GM21515 (cell line): ENCODE results near the gene KCTD3.

Experiments
- ATAC-seq: cut with Tn5 transposase; IDR thresholded peaks from one replicate; pipeline ENCODE4 v1.9.1; 2021; ENCODE audit not compliant: unreplicated experiment

The KCTD3 gene

DNA sequence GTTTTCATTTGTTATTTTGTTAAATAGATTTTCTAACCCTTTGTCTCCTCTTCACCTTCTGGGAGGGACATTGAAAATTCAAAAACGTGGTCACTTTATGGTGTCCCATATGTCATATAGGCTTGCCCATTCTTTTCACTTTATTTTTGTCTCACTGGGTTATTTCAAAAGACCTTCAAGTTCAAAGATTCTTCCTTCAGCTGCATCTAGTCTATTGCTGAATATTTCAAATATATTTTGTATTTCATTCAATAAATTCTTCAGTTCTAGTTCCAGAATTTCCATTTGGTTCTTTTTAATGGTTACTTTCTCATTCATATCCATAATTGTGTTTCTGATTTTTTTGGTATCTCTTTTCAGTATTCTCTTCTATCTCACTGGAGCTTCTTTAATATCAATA lies 11.6 kb upstream of the KCTD3 start:
- no peak for ATAC-seq

DNA sequence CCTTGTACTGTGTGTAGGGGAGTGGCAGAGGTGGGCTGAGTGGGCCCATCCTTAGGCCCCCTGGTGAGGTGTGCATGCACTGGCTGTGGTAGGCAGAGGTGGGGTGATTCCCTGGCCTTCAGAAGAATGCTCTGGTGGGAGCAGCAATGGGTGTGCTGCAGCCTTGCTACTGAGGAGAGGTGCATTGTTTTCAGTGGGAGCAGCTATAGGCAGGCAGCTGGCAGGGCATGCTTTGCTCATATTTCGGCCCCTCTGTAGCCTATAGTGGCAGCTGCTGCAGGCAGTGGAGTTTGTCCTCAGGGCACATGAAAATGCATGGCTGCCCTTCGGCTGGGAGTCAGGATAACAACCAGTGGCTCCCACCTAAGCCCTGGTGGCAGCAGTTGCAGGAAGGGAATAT lies 10.1 kb upstream of the KCTD3 start:
- no peak for ATAC-seq

GRCh38 chr1:215557504-215557903 lies 9.6 kb upstream of the KCTD3 start:
- ATAC-seq, result no peak

DNA sequence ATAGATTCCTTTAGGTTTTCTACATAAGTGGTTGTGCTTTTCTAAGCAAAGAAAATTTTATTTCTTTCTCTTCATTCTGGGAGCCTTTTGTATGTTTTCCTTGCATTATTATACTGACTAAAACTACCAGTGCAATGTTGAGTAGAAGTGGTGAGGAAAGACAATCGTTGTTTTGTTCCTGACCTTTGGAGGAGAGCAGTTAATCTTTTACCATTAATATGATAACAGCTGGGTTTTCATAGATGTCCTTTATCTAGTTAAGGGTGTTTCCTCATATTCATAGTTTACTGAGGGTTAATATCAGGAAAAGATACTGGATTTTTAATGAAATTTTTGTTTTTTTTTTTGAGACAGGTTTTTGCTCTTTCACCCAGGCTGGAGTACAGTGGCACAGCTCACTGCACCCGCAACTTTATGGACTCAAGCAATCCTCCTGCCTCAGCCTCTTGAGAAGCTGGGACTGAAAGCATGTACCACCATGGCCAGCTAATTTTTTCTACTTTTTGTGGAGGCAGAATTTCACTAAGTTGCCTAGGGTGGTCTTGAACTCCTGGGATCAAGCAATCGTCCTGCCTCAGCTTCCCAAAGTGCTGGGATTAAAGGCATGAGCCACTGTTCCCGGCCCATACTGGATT lies 9.0 kb upstream of the KCTD3 start:
- no peak for ATAC-seq

- ATAC-seq, result peak; percentile 70
These were observed 591 bp downstream of the KCTD3 start for GRCh38 chr1:215567491-215568298.

- no peak for ATAC-seq
These were observed 1.2 kb downstream of the KCTD3 start for GRCh38 chr1:215568299-215568692.

- ATAC-seq, result no peak
These were observed 3.1 kb downstream of the KCTD3 start for GRCh38 chr1:215569986-215570824.

- no peak for ATAC-seq
These were observed 14.8 kb downstream of the KCTD3 start for GRCh38 chr1:215581896-215582295.

DNA sequence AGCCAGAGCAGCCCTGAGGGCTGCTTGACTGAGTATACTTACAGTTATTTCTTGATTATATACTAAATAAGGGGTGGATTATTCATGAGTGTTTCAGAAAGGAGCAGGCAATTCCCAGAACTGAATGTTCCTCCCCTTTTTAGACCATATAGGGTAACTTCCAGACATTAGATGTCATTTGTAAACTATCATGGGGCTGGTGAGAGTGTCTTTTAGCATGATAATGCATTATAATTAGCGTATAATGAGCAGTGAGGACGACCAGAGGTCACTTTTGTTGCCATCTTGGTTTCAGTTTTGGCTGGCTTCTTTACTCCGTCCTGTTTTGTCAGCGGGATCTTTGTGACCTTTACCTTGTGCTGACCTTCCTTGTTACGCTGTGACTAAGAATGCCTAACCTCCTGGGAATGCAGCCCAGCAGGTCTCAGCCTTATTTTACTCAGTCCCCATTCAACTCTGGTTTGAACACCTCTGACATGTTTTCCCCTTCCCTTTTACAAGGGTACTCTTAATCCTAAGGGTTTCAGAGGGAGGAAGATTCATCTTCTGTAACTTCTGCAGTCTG lies 16.2 kb downstream of the KCTD3 start:
- peak; percentile 45 for ATAC-seq

GRCh38 chr1:215584389-215584788 lies 17.3 kb downstream of the KCTD3 start:
- ATAC-seq, result peak; percentile 43

GRCh38 chr1:215589650-215590435 lies 22.7 kb downstream of the KCTD3 start:
- no peak for ATAC-seq

DNA sequence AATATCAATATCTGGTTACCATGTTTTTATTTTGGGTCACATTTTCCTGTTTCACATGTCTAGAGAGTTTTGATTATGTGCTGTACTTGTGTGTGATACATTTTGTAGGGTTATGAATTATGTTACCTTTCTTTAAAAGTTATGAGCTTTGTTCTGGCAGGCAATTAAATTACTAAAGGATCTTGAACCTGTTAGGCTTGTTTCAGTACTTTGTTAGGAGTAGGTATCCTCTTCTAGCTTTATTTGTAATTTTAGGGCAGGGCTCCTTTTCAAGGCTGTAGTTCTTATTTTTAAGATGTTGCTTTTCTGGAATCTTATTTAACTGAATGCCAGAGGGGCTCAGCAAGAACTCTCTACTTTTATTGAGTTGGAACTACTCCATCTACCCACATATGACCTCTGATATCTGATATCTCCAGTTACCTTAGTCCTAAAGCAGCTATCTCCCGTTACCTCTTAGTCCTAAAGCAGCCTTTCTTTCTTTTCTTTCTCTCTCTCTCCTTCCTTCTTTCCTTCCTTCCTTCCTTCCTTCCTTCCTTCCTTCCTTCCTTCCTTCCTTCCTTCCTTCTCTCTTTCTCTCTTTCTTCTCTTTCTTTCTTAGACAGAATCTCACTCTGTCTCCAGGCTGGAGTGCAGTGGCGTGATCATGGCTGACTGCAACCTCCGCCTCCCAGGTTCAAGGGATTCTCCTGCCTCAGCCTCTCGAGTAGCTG lies 23.8 kb downstream of the KCTD3 start:
- no peak for ATAC-seq

DNA sequence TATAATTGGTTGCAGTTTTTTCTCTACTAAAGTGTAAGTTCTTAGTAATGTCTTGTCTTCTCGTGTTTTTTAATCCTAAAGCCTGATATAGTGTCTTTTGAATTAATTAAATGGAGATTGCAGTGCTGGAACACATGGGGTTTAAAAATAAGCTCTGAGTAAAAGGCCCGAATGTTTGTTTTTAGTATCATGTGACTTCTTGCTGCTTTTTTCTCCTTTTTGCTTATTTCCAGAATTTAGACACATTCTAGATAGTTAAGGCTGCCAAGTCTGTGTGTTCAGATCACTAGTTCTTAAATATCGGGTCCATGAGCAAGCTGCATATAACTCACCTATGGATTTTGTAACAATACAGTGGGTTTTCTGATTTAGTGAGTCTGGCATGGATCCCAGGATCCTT lies 27.5 kb downstream of the KCTD3 start:
- no peak for ATAC-seq

DNA sequence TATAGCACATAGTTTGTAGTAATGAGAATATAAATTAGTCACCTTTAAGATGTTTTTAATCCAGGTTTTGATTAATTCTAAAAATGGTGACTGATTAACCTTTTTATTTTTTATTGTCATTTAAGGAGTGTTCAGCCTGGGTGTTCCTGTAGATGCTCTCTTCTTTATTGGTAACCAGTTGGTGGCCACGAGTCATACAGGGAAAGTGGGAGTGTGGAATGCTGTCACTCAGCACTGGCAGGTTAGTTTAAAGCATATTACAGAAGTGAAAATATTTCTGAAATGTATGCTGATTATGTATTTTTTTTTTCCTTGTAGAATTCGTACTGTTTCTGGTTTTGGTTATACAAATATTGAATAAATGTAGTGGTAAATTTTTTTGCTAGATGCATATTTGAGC lies 28.1 kb downstream of the KCTD3 start:
- ATAC-seq, result no peak

DNA sequence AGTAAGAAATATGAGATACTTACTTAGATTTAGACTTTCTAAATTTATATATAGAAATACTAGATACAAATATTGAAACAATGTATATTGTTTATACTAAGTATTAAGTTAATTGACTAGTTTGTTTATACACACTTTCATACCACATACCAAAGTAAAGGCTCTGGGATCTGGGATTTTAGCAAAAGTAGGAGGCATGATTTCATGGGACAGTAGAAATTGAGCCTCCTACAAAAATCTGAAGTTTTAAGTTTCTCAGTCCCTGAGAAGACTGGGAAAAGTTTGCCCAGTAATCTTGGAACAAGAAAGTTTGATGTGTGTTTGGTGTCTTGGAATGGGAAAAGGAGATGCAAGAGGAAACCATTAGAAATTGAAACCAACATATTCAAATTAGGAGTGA lies 30.9 kb downstream of the KCTD3 start:
- ATAC-seq, result no peak

DNA sequence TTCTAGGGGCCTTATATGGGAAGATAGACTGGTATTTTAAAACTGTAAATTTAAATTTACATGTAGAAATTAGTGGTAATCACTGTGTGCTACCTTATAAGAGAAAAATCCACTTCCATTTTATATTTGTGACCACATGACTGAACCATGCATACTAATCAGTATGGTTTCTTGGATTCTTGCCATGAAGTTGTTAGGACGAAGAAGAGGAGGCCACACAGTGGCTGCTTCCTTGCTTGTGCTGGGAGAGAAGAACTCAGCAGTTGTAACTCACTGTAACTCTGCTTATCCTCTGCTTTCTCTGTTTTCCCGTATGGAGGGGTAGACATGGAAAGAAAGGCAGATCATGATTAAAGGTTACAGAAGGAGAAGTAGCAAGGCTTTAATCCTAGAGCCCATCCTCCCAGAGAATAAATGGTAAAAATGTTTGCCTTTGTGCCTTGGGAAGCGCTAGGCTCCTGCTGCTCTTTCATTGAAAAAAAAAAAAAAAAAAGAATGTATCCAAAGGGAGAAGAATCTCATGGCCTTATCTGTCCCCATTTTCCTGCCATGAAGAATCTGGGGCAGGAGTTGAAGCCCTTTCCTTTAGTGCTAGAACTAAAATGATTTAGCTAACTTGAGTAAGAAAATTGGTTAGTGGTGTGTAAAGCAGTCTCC lies 32.4 kb downstream of the KCTD3 start:
- no peak for ATAC-seq

DNA sequence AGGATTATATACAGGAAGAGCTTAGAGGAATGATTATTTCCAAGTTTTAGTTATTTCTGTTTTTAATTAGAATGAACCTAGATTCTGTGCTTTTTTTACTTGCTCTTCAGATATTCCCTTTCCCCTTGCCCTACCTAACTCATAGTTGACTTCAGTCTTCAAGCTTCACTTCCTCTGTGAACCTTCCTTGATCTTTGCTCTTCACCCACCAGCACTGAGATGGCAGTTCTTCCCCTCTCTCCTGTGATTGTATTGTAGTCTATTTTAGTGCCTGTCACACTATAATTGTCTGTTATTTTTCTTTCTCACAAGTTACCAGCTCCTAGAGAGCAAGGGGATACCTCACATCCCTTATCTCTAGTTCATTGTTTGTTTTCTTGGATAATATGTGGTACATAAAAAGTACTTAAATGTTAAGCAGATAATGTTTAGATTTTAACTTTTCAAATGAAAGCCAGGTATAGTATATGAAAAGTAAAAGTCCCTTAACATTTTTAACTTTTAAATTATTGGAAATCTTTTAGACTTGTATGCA lies 33.2 kb downstream of the KCTD3 start:
- ATAC-seq, result no peak

- ATAC-seq, result no peak
These were observed 33.8 kb downstream of the KCTD3 start for GRCh38 chr1:215600867-215601266.

- ATAC-seq, result no peak
These were observed 34.2 kb downstream of the KCTD3 start for GRCh38 chr1:215601276-215601675.
